Measurements from ENCODE around the gene RBPJ. TPM values are rescaled to one million over a fixed set of nuclear protein-coding genes. Genes with fewer than 3 reads are reported as not detected.

RBPJ gene
- total RNA-seq, 2 donors from 2014 or later: 32.7 to 37.9 TPM

GRCh38 chr4:26418850-26419249 lies 98.0 kb downstream of the RBPJ start:
- Histone ChIP-seq H3K9me3 (no peaks in the 10 kb centered on the region), H3K36me3 (replicated peaks in 1 of 2; ENCODE audit: insufficient read depth in 1 of 2, low read depth in 2 of 2) (peaks cover 0 to 2% of the 10 kb centered on the region in 2 donors), H3K4me3 (no peak overlapping the region), H3K27me3 (no peaks in the 10 kb centered on the region), H3K4me1 (peaks cover 19% of the 10 kb centered on the region), H3K27ac (no peak overlapping the region)
- 95 to 97% methylated on average over 9 of the region's 9 CpGs for WGBS, 2 donors
- TF ChIP-seq POLR2A (IDR thresholded peaks at IDR 0.05): no peak
- no peak for TF ChIP-seq CTCF (IDR thresholded peaks at IDR 0.05)
- ATAC-seq (no peak), DNase-seq (no peak)
- intact Hi-C loops (cut with DNase I): loop anchor here (10.0 kb wide), 1 partner anchor 424 kb away; no protein-coding TSS in a partner anchor

GRCh38 chr4:26420438-26420837 lies 99.6 kb downstream of the RBPJ start:
- Histone ChIP-seq H3K27me3 (no peaks in the 10 kb centered on the region), H3K4me1 (peaks cover 30% of the 10 kb centered on the region), H3K27ac (no peak overlapping the region), H3K4me3 (no peak overlapping the region), H3K36me3 (replicated peaks in 1 of 2; ENCODE audit: insufficient read depth in 1 of 2, low read depth in 2 of 2) (peaks cover 0 to 2% of the 10 kb centered on the region in 2 donors), H3K9me3 (no peaks in the 10 kb centered on the region)
- DNase-seq: no peak
- WGBS, 2 donors: 94 to 96% methylated on average over 2 of the region's 2 CpGs
- intact Hi-C loops (cut with DNase I): no loop called here
- no peak for ATAC-seq
- TF ChIP-seq POLR2A (IDR thresholded peaks at IDR 0.05) (no peak), CTCF (IDR thresholded peaks at IDR 0.05) (no peak)

DNA sequence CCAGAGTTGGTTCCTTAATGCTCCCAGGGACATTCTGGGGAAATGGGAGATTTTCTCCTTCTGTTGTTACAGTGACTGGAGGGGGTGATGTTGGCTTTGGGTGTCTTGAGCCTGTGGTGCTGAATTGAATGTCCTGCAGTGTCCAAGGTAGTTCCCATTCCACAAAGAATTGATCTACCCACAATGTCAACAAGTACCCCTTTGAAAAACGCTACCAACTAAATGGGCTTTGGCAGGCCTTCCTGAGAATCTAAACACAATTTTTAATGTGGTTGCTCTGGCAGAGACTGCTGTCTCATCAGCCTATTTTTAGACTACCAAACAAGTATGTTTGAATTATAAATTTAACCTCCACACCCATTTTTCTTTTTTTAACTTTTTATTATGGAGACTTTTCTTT lies 100.1 kb downstream of the RBPJ start:
- ATAC-seq: no peak

GRCh38 chr4:26424153-26424552 lies 103.3 kb downstream of the RBPJ start:
- Histone ChIP-seq H3K4me3 (no peak overlapping the region), H3K9me3 (no peaks in the 10 kb centered on the region), H3K27me3 (no peaks in the 10 kb centered on the region), H3K27ac (peak overlapping the region in 1 of 4 donors; percentile 55), H3K4me1 (peaks cover 42% of the 10 kb centered on the region), H3K36me3 (replicated peaks in 1 of 2; ENCODE audit: insufficient read depth in 1 of 2, low read depth in 2 of 2) (no peaks in the 10 kb centered on the region)
- intact Hi-C loops (cut with DNase I): no loop called here
- DNase-seq (no peak), ATAC-seq (peak; percentile 42)
- TF ChIP-seq CTCF (IDR thresholded peaks at IDR 0.05) (no peak), POLR2A (IDR thresholded peaks at IDR 0.05) (no peak)
- 20% methylated on average over 2 of the region's 2 CpGs for WGBS, 2 donors

More for the DNA sequence above, 100.1 kb downstream of the RBPJ start:
- TF ChIP-seq CTCF (IDR thresholded peaks at IDR 0.05) (no peak), POLR2A (IDR thresholded peaks at IDR 0.05) (no peak)
- H3K9me3 ChIP-seq: no peaks in the 10 kb centered on the region
- intact Hi-C loops (cut with DNase I): no loop called here
- peaks cover 30% of the 10 kb centered on the region for H3K4me1 ChIP-seq
- no peaks in the 10 kb centered on the region for H3K36me3 ChIP-seq (replicated peaks in 1 of 2; ENCODE audit: insufficient read depth in 1 of 2, low read depth in 2 of 2)
- no peaks in the 10 kb centered on the region for H3K27me3 ChIP-seq
- 0 to 5% methylated on average over 1 of the region's 1 CpG for WGBS, 2 donors
- no peak for DNase-seq
- H3K27ac ChIP-seq: no peak overlapping the region
- H3K4me3 ChIP-seq: no peak overlapping the region

DNA sequence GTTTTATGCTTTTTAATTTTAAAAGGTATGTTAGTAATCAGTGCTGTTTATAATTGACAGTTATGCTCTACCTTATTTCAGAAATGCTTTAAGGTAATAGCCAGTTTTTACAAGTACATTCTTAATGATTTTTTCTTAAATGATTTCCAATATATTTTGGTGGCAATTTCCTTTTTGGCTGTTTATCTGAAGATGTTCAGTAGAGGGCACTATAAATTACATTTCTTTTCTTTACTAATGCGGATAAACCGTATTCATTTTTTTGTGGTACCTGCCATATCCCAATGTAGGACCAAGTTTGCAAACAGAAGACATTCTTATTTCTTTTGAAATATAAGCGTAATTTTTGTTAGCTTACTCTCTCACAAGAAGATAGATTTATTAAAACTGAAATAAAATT lies 104.0 kb downstream of the RBPJ start:
- H3K4me3 ChIP-seq: no peak overlapping the region
- no peaks in the 10 kb centered on the region for H3K9me3 ChIP-seq
- peak overlapping the region in 1 of 4 donors; percentile 55 for H3K27ac ChIP-seq
- intact Hi-C loops (cut with DNase I): no loop called here
- DNase-seq: no peak
- peak in 2 of 7 experiments; percentile 7 to 9 for TF ChIP-seq CTCF (IDR thresholded peaks at IDR 0.05)
- no peak for TF ChIP-seq POLR2A (IDR thresholded peaks at IDR 0.05)
- 85 to 93% methylated on average over 3 of the region's 3 CpGs for WGBS, 2 donors
- H3K36me3 ChIP-seq (replicated peaks in 1 of 2; ENCODE audit: insufficient read depth in 1 of 2, low read depth in 2 of 2): no peaks in the 10 kb centered on the region
- peaks cover 44% of the 10 kb centered on the region for H3K4me1 ChIP-seq
- no peaks in the 10 kb centered on the region for H3K27me3 ChIP-seq
- no peak for ATAC-seq

Data from body of pancreas (tissue), 4 donors.